ENCODE measurements around the gene C1orf232. TPM values are rescaled to one million over a fixed set of nuclear protein-coding genes. Genes with fewer than 3 reads are reported as not detected.

Gene C1orf232
- total and polyA plus RNA-seq, 2 donors (not counting 3 experiments of a cell fraction or from before 2014, with no cell fraction given) = not detected

- Histone ChIP-seq H3K36me3 (ENCODE audit: control insufficient read depth in 2 of 2, extremely low read depth in 1 of 2, insufficient read depth in 2 of 2, low read length in 2 of 2) (no peaks in the 10 kb centered on the region), H3K27me3 (ENCODE audit: control insufficient read depth in 2 of 2, insufficient read depth in 2 of 2, low read length in 2 of 2) (no peaks in the 10 kb centered on the region), H3K4me3 (replicated peaks in 1 of 3; ENCODE audit: insufficient read depth in 1 of 3, low read depth in 1 of 3, low read length in 3 of 3) (no peak overlapping the region), H3K9me3 (replicated peaks; ENCODE audit: control insufficient read depth, insufficient read depth, low read length) (no peaks in the 10 kb centered on the region), H3K9me1 (replicated peaks; ENCODE audit: control insufficient read depth, extremely low read depth, insufficient read depth, low read length) (no peaks in the 10 kb centered on the region), H3K9ac (replicated peaks; ENCODE audit: extremely low read depth, insufficient read depth, low read length) (no peak overlapping the region), H3K79me2 (ENCODE audit: control insufficient read depth, insufficient read depth, low read length) (no peaks in the 10 kb centered on the region), H3K4me1 (ENCODE audit: control insufficient read depth, extremely low read depth, insufficient read depth, low read length) (peaks cover 45% of the 10 kb centered on the region), H2AFZ (ENCODE audit: low read depth, low read length) (peak overlapping the region; percentile 51), H4K20me1 (replicated peaks; ENCODE audit: control insufficient read depth, extremely low read depth, insufficient read depth, low read length) (no peaks in the 10 kb centered on the region), H3K27ac (ENCODE audit: insufficient read depth, low read depth, low read length) (peak overlapping the region; percentile 46), H3K4me2 (ENCODE audit: insufficient read depth, low read length) (peak overlapping the region; percentile 41)
- POLR2A ChIA-PET = no interaction called here
- FAIRE-seq (peak; percentile 75), DNase-seq (ENCODE audit: low read depth, low spot score) (no peak)
- CTCF ChIA-PET = interaction anchor here (0.6 to 5.6 kb wide), 9 partner anchors 11 to 335 kb away, joined by 3 to 69 read pairs (median 5); partner anchors contain the start of genes C1orf232, CEP85 and ZNF593
- dilution Hi-C loops (cut with MboI; ENCODE audit: extremely low pct_ligation_motif_present, low sequenced_read_pairs) (no loop called here), intact Hi-C loops (cut with micrococcal nuclease) (loop anchor here (10.0 kb wide), 1 partner anchor 251 kb away; the partner anchor contains the start of gene STMN1)
- TF ChIP-seq POLR2AphosphoS5 (IDR thresholded peaks at IDR 0.05; ENCODE audit: insufficient read depth, low read depth, low read length) (no peak), EZH2 (IDR thresholded peaks at IDR 0.05; ENCODE audit: borderline replicate concordance, low read depth, low read length, severe bottlenecking) (no peak), MYC (IDR thresholded peaks at IDR 0.05; ENCODE audit: low read depth, low read length) (no peak), CTCF (IDR thresholded peaks at IDR 0.05; ENCODE audit: extremely low read depth in 1 of 2, insufficient read depth in 1 of 2, low read depth in 1 of 2, low read length in 2 of 2) (no peak), MAX (IDR thresholded peaks at IDR 0.05; ENCODE audit: insufficient read depth, insufficient read length) (no peak), JUN (IDR thresholded peaks at IDR 0.05; ENCODE audit: borderline replicate concordance, insufficient read depth, insufficient read length, low read depth) (no peak), GATA2 (IDR thresholded peaks at IDR 0.05; ENCODE audit: insufficient read depth, insufficient read length, low read depth, low read length) (no peak), POLR2A (IDR thresholded peaks at IDR 0.05; ENCODE audit: low read depth, low read length) (no peak), FOS (IDR thresholded peaks at IDR 0.05; ENCODE audit: borderline replicate concordance, insufficient read depth, low read length) (no peak)
- no TSS peak for BruUV-seq (replicated peaks)
Measured at GRCh38 chr1:26155370-26156284, 13.1 kb downstream of the C1orf232 start.
